Lower leg skin (tissue), 3 donors: ENCODE results near the gene DUOXA1.

Source experiments
- POLR2A ChIP-seq, 2 donors: fragments of 450-650 bp; IDR thresholded peaks; one replicate each; pipeline ENCODE4 v1.6.1; 2016 to 2017; ENCODE audit warnings: antibody characterized with exemption in 2 of 2, mild to moderate bottlenecking in 1 of 2, moderate library complexity in 1 of 2
- TF ChIP-seq, protein P1 (sequence below), 3 donors: fragments of 450-650 bp; IDR thresholded peaks; one replicate each; pipeline ENCODE4 v1.5.1; 2016; ENCODE audit warnings: antibody characterized with exemption in 3 of 3, mild to moderate bottlenecking in 3 of 3, moderate library complexity in 2 of 3

DNA sequence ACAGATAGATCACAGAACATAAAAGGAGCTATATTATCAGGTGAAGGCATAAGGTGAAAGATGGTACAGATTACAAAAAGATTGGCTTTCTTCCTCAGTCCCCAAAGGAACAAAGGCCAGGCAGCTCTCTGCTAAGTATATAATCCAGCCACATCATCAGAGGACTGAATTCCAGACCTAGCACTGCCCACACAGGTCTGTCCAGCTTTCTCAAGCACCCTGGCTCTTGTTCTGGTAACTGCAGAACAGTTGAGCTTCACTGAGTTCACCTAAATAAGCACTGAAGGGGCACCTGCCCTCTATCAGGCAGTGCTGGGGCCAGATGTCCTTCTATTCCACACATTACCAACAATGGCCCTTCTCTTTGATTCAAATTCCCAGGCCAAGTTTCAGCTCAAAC, 6.3 kb downstream of the DUOXA1 start:
- TF ChIP-seq, protein P1, sequence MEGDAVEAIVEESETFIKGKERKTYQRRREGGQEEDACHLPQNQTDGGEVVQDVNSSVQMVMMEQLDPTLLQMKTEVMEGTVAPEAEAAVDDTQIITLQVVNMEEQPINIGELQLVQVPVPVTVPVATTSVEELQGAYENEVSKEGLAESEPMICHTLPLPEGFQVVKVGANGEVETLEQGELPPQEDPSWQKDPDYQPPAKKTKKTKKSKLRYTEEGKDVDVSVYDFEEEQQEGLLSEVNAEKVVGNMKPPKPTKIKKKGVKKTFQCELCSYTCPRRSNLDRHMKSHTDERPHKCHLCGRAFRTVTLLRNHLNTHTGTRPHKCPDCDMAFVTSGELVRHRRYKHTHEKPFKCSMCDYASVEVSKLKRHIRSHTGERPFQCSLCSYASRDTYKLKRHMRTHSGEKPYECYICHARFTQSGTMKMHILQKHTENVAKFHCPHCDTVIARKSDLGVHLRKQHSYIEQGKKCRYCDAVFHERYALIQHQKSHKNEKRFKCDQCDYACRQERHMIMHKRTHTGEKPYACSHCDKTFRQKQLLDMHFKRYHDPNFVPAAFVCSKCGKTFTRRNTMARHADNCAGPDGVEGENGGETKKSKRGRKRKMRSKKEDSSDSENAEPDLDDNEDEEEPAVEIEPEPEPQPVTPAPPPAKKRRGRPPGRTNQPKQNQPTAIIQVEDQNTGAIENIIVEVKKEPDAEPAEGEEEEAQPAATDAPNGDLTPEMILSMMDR (IDR thresholded peaks at IDR 0.05), result no peak
- no peak for TF ChIP-seq POLR2A (IDR thresholded peaks at IDR 0.05)
